Measurements from ENCODE around the gene GSG1. TPM values are rescaled to one million over a fixed set of nuclear protein-coding genes. Genes with fewer than 3 reads are reported as not detected.

Gene GSG1
- total and polyA plus RNA-seq, 2 donors (not counting 3 experiments of a cell fraction or from before 2014, with no cell fraction given) = not detected

DNA sequence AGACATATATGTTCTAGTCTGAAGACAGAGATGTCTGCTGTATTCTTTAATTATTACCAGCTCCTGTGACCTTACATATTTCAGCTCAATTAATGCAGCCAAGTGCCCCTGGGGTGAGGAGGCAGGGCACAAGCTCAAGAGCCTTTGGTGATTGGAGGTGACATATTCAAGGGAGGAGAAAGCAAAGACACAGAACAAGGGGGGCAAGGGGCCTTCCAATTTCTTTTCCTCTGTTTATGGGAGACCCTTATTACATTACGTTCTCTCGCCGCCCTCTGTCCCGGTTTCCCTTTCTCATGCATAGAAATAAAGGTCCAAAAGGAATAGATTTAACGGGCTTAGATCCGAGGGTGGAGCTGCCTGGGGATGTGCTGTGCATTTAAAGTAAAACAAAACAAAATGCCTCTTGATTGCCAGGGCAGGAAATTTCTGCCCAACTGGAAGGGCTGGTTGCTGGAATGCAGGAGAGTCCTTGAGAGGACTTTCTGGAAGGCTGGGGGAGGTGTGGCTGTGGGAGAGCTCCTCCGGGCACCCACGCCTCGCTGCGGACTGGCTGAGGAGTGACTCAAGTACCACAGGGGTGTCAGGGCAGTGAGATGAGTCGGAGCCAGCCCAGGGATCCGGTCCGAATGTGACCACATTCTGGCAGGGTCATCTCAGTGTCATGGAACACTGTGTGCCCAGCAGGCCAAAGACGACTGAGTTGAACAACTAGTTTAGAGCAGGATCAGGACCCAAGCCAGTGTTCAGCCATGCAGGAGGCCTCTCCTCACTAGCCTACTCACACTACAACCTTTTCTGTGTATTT is 32.1 kb upstream of the GSG1 start:
- intact Hi-C loops (cut with micrococcal nuclease) = loop anchor here (1.0 kb wide), 1 partner anchor 34 kb away; no protein-coding TSS in a partner anchor
- peak overlapping the region; percentile 43 for H3K4me2 ChIP-seq (ENCODE audit: insufficient read depth, low read length)

More for the DNA sequence above, 32.1 kb upstream of the GSG1 start:
- Histone ChIP-seq H3K27ac (ENCODE audit: insufficient read depth, low read depth, low read length) (peak overlapping the region; percentile 30), H3K27me3 (ENCODE audit: control insufficient read depth in 2 of 2, insufficient read depth in 2 of 2, low read length in 2 of 2) (no peaks in the 10 kb centered on the region), H3K79me2 (ENCODE audit: control insufficient read depth, insufficient read depth, low read length) (no peaks in the 10 kb centered on the region), H3K4me3 (replicated peaks in 1 of 3; ENCODE audit: insufficient read depth in 1 of 3, low read depth in 1 of 3, low read length in 3 of 3) (no peak overlapping the region), H3K36me3 (ENCODE audit: control insufficient read depth in 2 of 2, extremely low read depth in 1 of 2, insufficient read depth in 2 of 2, low read length in 2 of 2) (no peaks in the 10 kb centered on the region), H3K9ac (replicated peaks; ENCODE audit: extremely low read depth, insufficient read depth, low read length) (peak overlapping the region; percentile 19), H3K9me1 (replicated peaks; ENCODE audit: control insufficient read depth, extremely low read depth, insufficient read depth, low read length) (no peaks in the 10 kb centered on the region), H3K9me3 (replicated peaks; ENCODE audit: control insufficient read depth, insufficient read depth, low read length) (no peaks in the 10 kb centered on the region), H4K20me1 (replicated peaks; ENCODE audit: control insufficient read depth, extremely low read depth, insufficient read depth, low read length) (no peaks in the 10 kb centered on the region), H2AFZ (ENCODE audit: low read depth, low read length) (peak overlapping the region; percentile 74), H3K4me1 (ENCODE audit: control insufficient read depth, extremely low read depth, insufficient read depth, low read length) (peaks cover 20% of the 10 kb centered on the region)
- FAIRE-seq (peak; percentile 89), DNase-seq (ENCODE audit: low read depth, low spot score) (peak; percentile 46)
- CTCF ChIA-PET = interaction anchor here (0.7 to 1.7 kb wide), 14 partner anchors 11 to 219 kb away, joined by 3 to 7 read pairs (median 4); partner anchors contain the start of gene EMP1
- no peak for TF ChIP-seq EZH2 (IDR thresholded peaks at IDR 0.05; ENCODE audit: borderline replicate concordance, low read depth, low read length, severe bottlenecking)
- no peak for TF ChIP-seq MYC (IDR thresholded peaks at IDR 0.05; ENCODE audit: low read depth, low read length)
- TF ChIP-seq, protein P1, sequence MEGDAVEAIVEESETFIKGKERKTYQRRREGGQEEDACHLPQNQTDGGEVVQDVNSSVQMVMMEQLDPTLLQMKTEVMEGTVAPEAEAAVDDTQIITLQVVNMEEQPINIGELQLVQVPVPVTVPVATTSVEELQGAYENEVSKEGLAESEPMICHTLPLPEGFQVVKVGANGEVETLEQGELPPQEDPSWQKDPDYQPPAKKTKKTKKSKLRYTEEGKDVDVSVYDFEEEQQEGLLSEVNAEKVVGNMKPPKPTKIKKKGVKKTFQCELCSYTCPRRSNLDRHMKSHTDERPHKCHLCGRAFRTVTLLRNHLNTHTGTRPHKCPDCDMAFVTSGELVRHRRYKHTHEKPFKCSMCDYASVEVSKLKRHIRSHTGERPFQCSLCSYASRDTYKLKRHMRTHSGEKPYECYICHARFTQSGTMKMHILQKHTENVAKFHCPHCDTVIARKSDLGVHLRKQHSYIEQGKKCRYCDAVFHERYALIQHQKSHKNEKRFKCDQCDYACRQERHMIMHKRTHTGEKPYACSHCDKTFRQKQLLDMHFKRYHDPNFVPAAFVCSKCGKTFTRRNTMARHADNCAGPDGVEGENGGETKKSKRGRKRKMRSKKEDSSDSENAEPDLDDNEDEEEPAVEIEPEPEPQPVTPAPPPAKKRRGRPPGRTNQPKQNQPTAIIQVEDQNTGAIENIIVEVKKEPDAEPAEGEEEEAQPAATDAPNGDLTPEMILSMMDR (IDR thresholded peaks at IDR 0.05; ENCODE audit: extremely low read depth in 1 of 2, insufficient read depth in 1 of 2, low read depth in 1 of 2, low read length in 2 of 2) = peak in 1 of 2 donors; percentile 17
- peak; percentile 9 for TF ChIP-seq FOS (IDR thresholded peaks at IDR 0.05; ENCODE audit: borderline replicate concordance, insufficient read depth, low read length)
- TF ChIP-seq, protein P2, sequence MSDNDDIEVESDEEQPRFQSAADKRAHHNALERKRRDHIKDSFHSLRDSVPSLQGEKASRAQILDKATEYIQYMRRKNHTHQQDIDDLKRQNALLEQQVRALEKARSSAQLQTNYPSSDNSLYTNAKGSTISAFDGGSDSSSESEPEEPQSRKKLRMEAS (IDR thresholded peaks at IDR 0.05; ENCODE audit: insufficient read depth, insufficient read length) = no peak
- no peak for TF ChIP-seq POLR2AphosphoS5 (IDR thresholded peaks at IDR 0.05; ENCODE audit: insufficient read depth, low read depth, low read length)
- no peak for TF ChIP-seq GATA2 (IDR thresholded peaks at IDR 0.05; ENCODE audit: insufficient read depth, insufficient read length, low read depth, low read length)
- POLR2A ChIA-PET = interaction anchor here (0.9 to 1.5 kb wide), 2 partner anchors 11 to 61 kb away, joined by 4 to 6 read pairs; partner anchors contain the start of gene EMP1
- dilution Hi-C loops (cut with MboI; ENCODE audit: extremely low pct_ligation_motif_present, low sequenced_read_pairs) = no loop called here
- BruUV-seq (replicated peaks) = no TSS peak

Data from endothelial cell of umbilical vein (primary cell).